Activated T-cell treated with anti-CD3 and anti-CD28 coated beads for 4 hours (primary cell): ENCODE data around the gene PLEKHA7.
"Not testable (repeated sequence)": the region's sequence is repeated elsewhere in the genome, so short reads cannot be mapped to it uniquely, and the experiment has no call there.

Source experiments
- DNase-seq: peaks from one replicate; pipeline ENCODE4 v3.0.0-alpha.2; 2020

The PLEKHA7 gene

DNA sequence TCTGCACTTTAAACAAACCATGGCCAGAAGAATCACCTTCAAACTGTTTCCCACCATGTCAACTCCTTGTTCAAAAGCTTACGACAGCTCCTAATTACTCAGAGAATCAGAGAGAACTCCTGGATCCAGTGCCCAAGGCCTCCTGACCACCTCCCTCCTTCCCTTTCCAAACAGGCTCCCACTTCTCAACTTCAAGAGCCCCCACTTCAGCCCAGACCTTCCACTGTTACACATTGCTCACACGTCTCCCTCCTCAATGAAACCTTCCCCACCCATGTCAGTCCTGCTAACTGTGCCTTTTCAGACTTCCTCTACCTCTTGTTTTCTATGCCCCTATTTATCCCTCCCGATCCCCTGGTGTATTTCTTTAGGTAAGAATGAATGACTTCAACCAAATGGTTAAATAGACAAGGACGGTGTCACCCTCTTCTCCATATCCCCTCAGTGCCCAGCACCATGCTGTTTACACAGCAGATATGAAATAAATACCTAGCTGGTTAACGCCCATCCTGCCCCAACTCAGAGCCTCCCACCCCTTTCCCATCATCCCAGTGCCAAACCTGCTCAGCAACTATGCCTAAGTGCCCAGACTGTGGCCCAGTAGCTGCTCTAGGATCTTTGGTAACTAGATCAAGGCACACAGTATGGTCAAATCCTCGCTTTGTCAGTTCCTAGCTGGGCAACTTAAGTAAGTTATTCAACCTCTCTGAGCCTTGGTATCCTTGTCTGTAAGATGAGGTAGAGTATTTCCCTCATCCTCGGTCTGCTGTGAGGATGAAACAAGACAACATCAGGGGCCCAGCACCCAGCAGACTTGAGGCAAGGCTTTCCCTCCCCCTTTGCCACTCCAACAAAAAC, 36.8 kb downstream of the PLEKHA7 start:
- DNase-seq = no peak

DNA sequence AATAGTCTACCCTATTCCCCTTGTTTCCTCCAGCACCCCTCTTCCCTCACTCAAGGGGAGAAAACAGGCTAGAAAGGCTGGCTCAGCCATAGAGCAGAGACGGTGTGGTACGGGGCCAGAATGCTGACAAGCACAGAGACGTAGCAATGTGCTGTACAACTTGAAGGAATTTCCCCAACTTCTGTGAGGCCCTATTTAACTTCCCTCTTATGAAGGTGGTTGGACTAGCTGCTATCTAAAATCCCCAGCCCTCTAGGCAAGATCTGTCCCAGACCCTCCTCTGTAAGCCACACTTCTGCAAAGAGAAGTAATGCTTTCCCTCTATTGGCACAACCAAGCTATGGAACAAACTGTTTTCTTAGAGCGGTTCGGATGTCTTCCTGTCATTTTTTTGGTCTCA, 37.8 kb downstream of the PLEKHA7 start:
- DNase-seq = no peak

DNA sequence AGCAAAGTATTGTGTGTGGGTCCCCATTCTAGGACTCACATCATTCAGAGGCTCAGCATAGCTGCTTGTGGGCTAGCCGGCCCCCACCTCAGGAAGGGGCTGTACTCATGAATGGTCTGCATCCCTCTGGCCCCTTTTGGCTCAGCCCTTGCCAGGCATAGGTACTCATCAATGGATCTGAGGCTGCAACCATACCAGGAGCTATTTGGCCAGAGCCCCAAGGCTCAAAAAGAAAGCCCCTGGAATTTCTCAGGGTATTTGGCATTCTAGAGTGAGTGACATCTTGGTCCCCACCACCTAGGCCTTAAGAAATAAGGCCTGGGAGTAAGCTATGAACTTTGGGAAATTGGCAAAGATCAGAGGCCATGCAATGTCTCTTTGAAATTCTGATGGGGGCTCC, 38.3 kb downstream of the PLEKHA7 start:
- no peak for DNase-seq

GRCh38 chr11:16973338-16973964, 40.8 kb downstream of the PLEKHA7 start:
- no peak for DNase-seq

DNA sequence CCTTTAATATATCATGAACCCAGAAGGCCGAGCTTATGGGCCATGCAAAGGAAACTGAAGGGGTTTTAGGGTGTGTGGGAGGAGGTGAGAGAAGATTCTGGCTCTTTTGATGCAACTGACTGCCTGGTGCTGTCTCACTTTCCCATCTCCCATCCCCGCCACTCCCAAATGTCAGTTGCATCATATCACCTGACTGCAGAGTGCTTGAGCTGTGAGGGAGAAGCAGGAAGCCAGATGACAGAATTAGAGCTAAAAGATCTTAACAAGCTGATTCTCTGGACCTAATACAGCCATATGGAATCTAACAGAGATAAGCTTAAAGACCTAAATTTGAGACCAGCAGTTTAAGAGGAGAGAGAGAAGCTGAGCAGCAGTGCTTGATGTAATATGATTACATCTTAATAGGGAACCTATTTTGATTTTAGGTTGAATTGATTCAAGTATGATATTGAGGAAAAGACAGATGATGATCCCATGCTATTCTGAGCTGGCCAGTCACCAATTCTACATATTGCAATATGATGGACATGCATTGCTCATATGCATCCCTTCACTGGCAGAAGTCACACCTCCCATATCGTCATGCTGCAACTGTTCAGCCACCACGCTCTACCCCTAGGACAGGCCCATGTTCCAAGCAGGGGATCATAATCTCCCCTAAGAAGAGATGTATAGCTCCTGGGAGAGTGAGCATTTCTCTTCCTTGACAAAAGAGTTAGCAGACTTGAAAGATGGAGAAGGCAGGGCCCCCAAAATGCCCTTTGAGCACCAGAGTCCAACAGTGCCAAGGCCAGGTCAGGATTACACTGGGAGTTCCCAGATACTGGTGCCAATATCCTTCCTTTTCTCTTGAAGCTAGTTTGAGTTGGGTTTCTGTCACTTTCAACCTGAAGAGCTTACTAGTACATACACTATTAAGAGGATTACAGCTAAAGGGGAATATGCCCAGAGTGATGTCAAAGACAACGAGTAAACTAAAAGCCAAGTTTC, 44.9 kb downstream of the PLEKHA7 start:
- DNase-seq = no peak

GRCh38 chr11:16968196-16968595, 46.0 kb downstream of the PLEKHA7 start:
- DNase-seq = no peak

DNA sequence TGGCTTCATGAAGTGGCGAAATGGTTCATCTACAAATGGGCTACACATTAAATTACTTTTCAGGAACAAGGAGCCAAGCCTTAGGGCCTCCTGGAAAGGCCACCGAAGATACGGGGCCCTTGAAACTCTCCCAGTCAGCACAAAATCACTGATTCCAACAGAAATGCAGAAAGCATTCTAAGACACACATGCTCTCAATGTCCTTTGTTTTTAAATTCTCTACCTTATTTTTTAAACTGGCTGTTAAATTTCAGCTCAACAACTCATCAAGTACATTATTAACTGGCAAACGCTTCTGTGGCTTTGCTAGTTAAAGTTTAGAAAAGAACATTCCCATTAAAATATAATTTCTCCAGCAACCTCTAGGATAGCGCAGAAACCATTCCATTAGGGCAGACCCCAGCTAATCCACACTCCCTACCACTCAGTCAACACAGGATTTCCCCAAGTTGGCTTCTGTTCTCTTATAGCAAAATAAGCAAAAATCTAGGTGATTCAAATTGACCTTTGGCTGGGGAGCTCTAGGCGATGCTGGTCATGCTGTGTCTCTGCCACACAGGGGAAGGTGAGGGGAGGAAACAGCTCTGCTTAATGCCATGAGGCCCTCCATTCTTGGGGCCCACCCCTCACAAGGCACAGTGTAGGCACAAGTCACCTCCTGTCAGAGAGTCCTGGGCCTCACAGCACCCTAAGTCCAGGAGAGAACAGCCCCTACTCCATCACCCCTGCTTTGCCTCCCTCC, 47.1 kb downstream of the PLEKHA7 start:
- no peak for DNase-seq

GRCh38 chr11:16964501-16964900, 49.7 kb downstream of the PLEKHA7 start:
- DNase-seq = no peak

DNA sequence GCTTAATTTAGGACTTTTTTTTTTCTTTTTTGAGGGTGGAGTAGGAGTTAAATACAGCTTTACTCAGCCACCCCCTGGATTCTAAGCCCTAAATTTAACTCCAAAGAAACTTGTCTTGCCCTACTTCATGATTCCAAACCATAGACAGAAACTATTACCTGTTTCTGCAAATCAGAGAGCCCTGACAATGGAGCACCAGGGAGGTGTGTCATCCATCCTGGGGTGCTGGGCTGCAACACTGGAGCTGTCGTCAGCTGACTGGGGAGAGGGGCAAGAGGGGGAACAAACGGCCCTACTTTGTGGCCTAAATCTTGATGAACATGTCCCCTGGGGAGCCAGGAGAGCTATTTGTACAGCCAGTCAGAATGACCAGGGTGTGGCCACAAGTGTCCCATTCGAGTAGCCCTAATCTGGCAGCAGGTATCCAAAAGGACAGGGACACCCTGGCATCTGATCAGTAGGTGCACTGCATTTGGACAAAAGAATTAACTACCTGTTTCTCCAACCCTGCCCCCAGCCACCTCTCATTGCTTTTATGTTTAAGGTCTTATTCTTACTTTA, 50.8 kb downstream of the PLEKHA7 start:
- DNase-seq = no peak

- DNase-seq = not testable (repeated sequence)
Measured at GRCh38 chr11:16962589-16962988, 51.6 kb downstream of the PLEKHA7 start.

- DNase-seq = no peak
Measured at GRCh38 chr11:16962146-16962545, 52.1 kb downstream of the PLEKHA7 start.

DNA sequence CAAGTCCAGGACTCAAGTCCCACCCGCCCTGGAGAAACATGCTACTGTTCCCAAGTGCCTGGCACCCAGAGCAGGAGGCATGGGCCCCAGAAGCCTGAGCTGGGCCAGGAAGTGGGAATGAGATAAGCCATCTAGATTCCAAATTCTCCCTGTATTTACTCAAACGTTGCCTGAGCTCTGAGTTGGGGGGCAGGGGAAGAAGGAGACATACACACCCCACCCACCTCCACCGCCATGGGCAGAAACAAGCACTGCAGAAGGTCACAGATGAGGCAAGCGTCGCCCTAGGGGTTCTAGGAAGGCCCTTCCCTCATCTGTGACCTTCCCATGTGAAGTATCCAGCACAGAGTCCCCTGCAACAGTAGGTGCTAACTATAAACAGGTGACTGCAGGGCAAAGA, 54.0 kb downstream of the PLEKHA7 start:
- DNase-seq = no peak

GRCh38 chr11:16959602-16960001, 54.6 kb downstream of the PLEKHA7 start:
- DNase-seq = no peak

GRCh38 chr11:16958833-16959232, 55.4 kb downstream of the PLEKHA7 start:
- DNase-seq = no peak

DNA sequence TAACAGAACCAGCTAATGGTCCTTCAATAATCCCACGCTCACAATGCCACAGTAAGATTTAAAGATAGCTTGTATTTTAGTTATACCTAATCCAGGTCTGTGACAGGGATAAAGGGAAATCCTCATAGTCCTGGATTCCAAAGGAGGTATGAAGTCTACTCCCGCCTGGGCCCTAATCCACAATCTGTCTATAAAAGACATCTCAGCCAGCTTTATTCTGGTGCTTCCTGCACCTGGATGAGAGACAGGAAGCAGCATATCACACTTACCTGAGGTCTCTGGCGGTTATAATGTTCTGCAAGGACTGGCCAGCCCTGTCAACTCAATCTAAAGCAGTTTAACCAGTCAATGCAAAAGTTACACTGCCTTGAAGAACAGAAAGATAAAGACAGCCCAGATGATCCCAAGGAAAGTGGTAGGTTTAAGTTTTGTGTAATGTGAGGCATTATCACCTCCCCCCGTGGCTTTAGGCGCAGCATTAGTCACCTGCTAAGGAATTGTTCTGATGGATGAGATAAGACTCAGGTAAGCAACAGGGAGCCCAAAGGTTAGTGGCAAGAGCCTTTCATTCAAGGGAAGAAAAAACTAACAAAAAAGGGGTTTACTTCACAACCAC, 57.6 kb downstream of the PLEKHA7 start:
- DNase-seq = no peak

- no peak for DNase-seq
Measured at GRCh38 chr11:16953663-16954062, 60.6 kb downstream of the PLEKHA7 start.

GRCh38 chr11:16946477-16947282, 67.5 kb downstream of the PLEKHA7 start:
- no peak for DNase-seq

- DNase-seq = no peak
Measured at GRCh38 chr11:16945671-16946469, 68.3 kb downstream of the PLEKHA7 start.

GRCh38 chr11:16942911-16943310, 71.3 kb downstream of the PLEKHA7 start:
- DNase-seq = no peak

GRCh38 chr11:16942342-16942741, 71.9 kb downstream of the PLEKHA7 start:
- DNase-seq = no peak
